Measurements from ENCODE around the gene TBC1D22A. TPM values are rescaled to one million over a fixed set of nuclear protein-coding genes. Genes with fewer than 3 reads are reported as not detected.

Gene TBC1D22A
- polyA plus RNA-seq, 1 experiment: 24.2 TPM

GRCh38 chr22:46801331-46801811 is 38.9 kb downstream of the TBC1D22A start:
- ChIA-PET POLR2A (no interaction called here), CTCF (interaction anchor here (0.8 to 1.2 kb wide), 2 partner anchors 44 to 268 kb away, joined by 3 to 5 read pairs; no protein-coding TSS in a partner anchor)
- no peak for TF ChIP-seq CTCF (IDR thresholded peaks at IDR 0.05; ENCODE audit: insufficient read depth, low read depth, low read length)
- no peak for DNase-seq (ENCODE audit: low read depth)
- H3K36me3 ChIP-seq (ENCODE audit: control insufficient read depth, insufficient read depth, low read length): peaks cover 16% of the 10 kb centered on the region
- no peaks in the 10 kb centered on the region for H3K27me3 ChIP-seq (ENCODE audit: control insufficient read depth, insufficient read depth, low read length)
- no peak overlapping the region for H3K4me3 ChIP-seq (ENCODE audit: low read depth, low read length)

GRCh38 chr22:46801826-46802607 is 39.6 kb downstream of the TBC1D22A start:
- POLR2A ChIA-PET: no interaction called here

GRCh38 chr22:46802608-46803027 is 40.2 kb downstream of the TBC1D22A start:
- POLR2A ChIA-PET: no interaction called here
- DNase-seq (ENCODE audit: low read depth): no peak
- CTCF ChIA-PET: interaction anchor here (0.7 to 2.8 kb wide), 9 partner anchors 9 to 209 kb away, joined by 3 to 34 read pairs (median 7); no protein-coding TSS in a partner anchor
- no peak overlapping the region for H3K4me3 ChIP-seq (ENCODE audit: low read depth, low read length)
- H3K36me3 ChIP-seq (ENCODE audit: control insufficient read depth, insufficient read depth, low read length): peaks cover 13% of the 10 kb centered on the region
- H3K27me3 ChIP-seq (ENCODE audit: control insufficient read depth, insufficient read depth, low read length): no peaks in the 10 kb centered on the region
- no peak for TF ChIP-seq CTCF (IDR thresholded peaks at IDR 0.05; ENCODE audit: insufficient read depth, low read depth, low read length)

More at GRCh38 chr22:46801826-46802607, 39.6 kb downstream of the TBC1D22A start:
- CTCF ChIA-PET: interaction anchor here (0.7 to 2.8 kb wide), 6 partner anchors 8 to 268 kb away, joined by 3 to 34 read pairs (median 12); no protein-coding TSS in a partner anchor
- Histone ChIP-seq H3K4me3 (ENCODE audit: low read depth, low read length) (no peak overlapping the region), H3K36me3 (ENCODE audit: control insufficient read depth, insufficient read depth, low read length) (peaks cover 16% of the 10 kb centered on the region), H3K27me3 (ENCODE audit: control insufficient read depth, insufficient read depth, low read length) (no peaks in the 10 kb centered on the region)
- no peak for DNase-seq (ENCODE audit: low read depth)
- TF ChIP-seq CTCF (IDR thresholded peaks at IDR 0.05; ENCODE audit: insufficient read depth, low read depth, low read length): no peak

- TF ChIP-seq CTCF (IDR thresholded peaks at IDR 0.05; ENCODE audit: insufficient read depth, low read depth, low read length): peak; percentile 87
- no peak for DNase-seq (ENCODE audit: low read depth)
- POLR2A ChIA-PET: no interaction called here
Observed at GRCh38 chr22:46803031-46803880, 40.8 kb downstream of the TBC1D22A start.

More at GRCh38 chr22:46803031-46803880, 40.8 kb downstream of the TBC1D22A start:
- H3K27me3 ChIP-seq (ENCODE audit: control insufficient read depth, insufficient read depth, low read length): no peaks in the 10 kb centered on the region
- peaks cover 12% of the 10 kb centered on the region for H3K36me3 ChIP-seq (ENCODE audit: control insufficient read depth, insufficient read depth, low read length)
- H3K4me3 ChIP-seq (ENCODE audit: low read depth, low read length): no peak overlapping the region
- CTCF ChIA-PET: interaction anchor here (0.6 to 2.8 kb wide), 21 partner anchors 10 to 1689 kb away, joined by 3 to 34 read pairs (median 3); no protein-coding TSS in a partner anchor
